Cardiac muscle cell (in vitro differentiated cells and primary cell): ENCODE results near the gene LRP1B. TPM values are rescaled to one million over a fixed set of nuclear protein-coding genes. Genes with fewer than 3 reads are reported as not detected.

Experiments
- DNase-seq, 2 donors: peaks; one replicate each; pipeline versions ENCODE4 v3.0.0 to v3.0.0-alpha.2; 2010 to 2017; ENCODE audit warnings: low read depth in 1 of 2, low spot score in 1 of 2
- H3K27ac ChIP-seq: fragments of 200-600 bp; sonication (generic); 2 replicates; pipeline ENCODE4 v1.5.1; 2016
- H3K27me3 ChIP-seq: fragments of 200-600 bp; sonication (generic); 2 replicates; pipeline ENCODE4 v1.6.0; 2016; ENCODE audit warnings: control low read depth
- H3K36me3 ChIP-seq: fragments of 200-600 bp; sonication (generic); 2 replicates; pipeline ENCODE4 v1.5.1; 2016; ENCODE audit warnings: control low read depth
- H3K4me1 ChIP-seq: fragments of 200-600 bp; sonication (generic); 2 replicates; pipeline ENCODE4 v1.8.1; 2017; ENCODE audit warnings: low read depth, mild to moderate bottlenecking, mixed run types
- H3K4me3 ChIP-seq: fragments of 200-600 bp; sonication (generic); 2 replicates; pipeline ENCODE4 v1.5.1; 2016; ENCODE audit warnings: mild to moderate bottlenecking
- H3K9me3 ChIP-seq: fragments of 200-600 bp; sonication (generic); 2 replicates; pipeline ENCODE4 v1.5.1; 2017; ENCODE audit warnings: low read depth, mild to moderate bottlenecking, control low read depth
- CTCF ChIP-seq: IDR thresholded peaks from 2 replicates; pipeline ENCODE4 v1.5.1; 2012; ENCODE audit warnings: low read depth, mild to moderate bottlenecking, low read length
- polyA plus RNA-seq: library from polyadenylated mRNA; unstranded; fragments of >200 nt; fragmentation: Nextera tagmentation; extraction: Ambion mirVana; gene quantifications from 2 replicates; pipeline ENCODE4 v1.2.1, GENCODE V29; 2016
- total RNA-seq: library from RNA; depleted of rRNA; stranded (reverse); fragments of >200 nt; gene quantifications from 2 replicates; pipeline ENCODE4 v1.2.3, GENCODE V29; 2016

Gene LRP1B
- total and polyA plus RNA-seq, 2 experiments from 2014 or later, result 1.2 to 2.5 TPM

GRCh38 chr2:142174176-142174575, 43.4 kb upstream of the LRP1B start:
- H3K4me3 ChIP-seq, result no peak overlapping the region
- no peak overlapping the region for H3K27ac ChIP-seq
- H3K9me3 ChIP-seq, result no peaks in the 10 kb centered on the region
- H3K4me1 ChIP-seq, result no peaks in the 10 kb centered on the region
- H3K27me3 ChIP-seq, result no peaks in the 10 kb centered on the region
- H3K36me3 ChIP-seq, result no peaks in the 10 kb centered on the region
- DNase-seq, result no peak
- no peak for TF ChIP-seq CTCF

GRCh38 chr2:142170847-142171246, 40.0 kb upstream of the LRP1B start:
- Histone ChIP-seq H3K9me3 (no peaks in the 10 kb centered on the region), H3K27ac (no peak overlapping the region), H3K4me1 (no peaks in the 10 kb centered on the region), H3K4me3 (no peak overlapping the region), H3K27me3 (no peaks in the 10 kb centered on the region), H3K36me3 (no peaks in the 10 kb centered on the region)
- DNase-seq, result no peak
- TF ChIP-seq CTCF, result no peak

GRCh38 chr2:142165790-142166189, 35.0 kb upstream of the LRP1B start:
- H3K4me1 ChIP-seq, result no peaks in the 10 kb centered on the region
- H3K27ac ChIP-seq, result no peak overlapping the region
- no peak overlapping the region for H3K4me3 ChIP-seq
- no peaks in the 10 kb centered on the region for H3K36me3 ChIP-seq
- H3K9me3 ChIP-seq, result no peaks in the 10 kb centered on the region
- peak; percentile 44 for TF ChIP-seq CTCF
- DNase-seq, result peak; percentile 53 to 55
- H3K27me3 ChIP-seq, result no peaks in the 10 kb centered on the region

GRCh38 chr2:142153601-142154000, 22.8 kb upstream of the LRP1B start:
- Histone ChIP-seq H3K36me3 (no peaks in the 10 kb centered on the region), H3K4me3 (no peak overlapping the region), H3K9me3 (no peaks in the 10 kb centered on the region), H3K4me1 (no peaks in the 10 kb centered on the region), H3K27me3 (no peaks in the 10 kb centered on the region), H3K27ac (no peak overlapping the region)
- no peak for TF ChIP-seq CTCF
- no peak for DNase-seq

GRCh38 chr2:142150453-142150852, 19.6 kb upstream of the LRP1B start:
- TF ChIP-seq CTCF, result no peak
- Histone ChIP-seq H3K4me3 (no peak overlapping the region), H3K36me3 (no peaks in the 10 kb centered on the region), H3K4me1 (no peaks in the 10 kb centered on the region), H3K9me3 (no peaks in the 10 kb centered on the region), H3K27ac (no peak overlapping the region), H3K27me3 (no peaks in the 10 kb centered on the region)
- no peak for DNase-seq

GRCh38 chr2:142144547-142144946, 13.7 kb upstream of the LRP1B start:
- H3K4me3 ChIP-seq, result no peak overlapping the region

More at GRCh38 chr2:142144547-142144946, 13.7 kb upstream of the LRP1B start:
- TF ChIP-seq CTCF, result no peak
- no peaks in the 10 kb centered on the region for H3K27me3 ChIP-seq
- no peaks in the 10 kb centered on the region for H3K4me1 ChIP-seq
- no peaks in the 10 kb centered on the region for H3K9me3 ChIP-seq
- H3K36me3 ChIP-seq, result no peaks in the 10 kb centered on the region
- no peak overlapping the region for H3K27ac ChIP-seq
- no peak for DNase-seq
